RPMI7951 (cell line): ENCODE data around the gene SURF1. TPM values are rescaled to one million over a fixed set of nuclear protein-coding genes. Genes with fewer than 3 reads are reported as not detected.
"Not testable (repeated sequence)": the region's sequence is repeated elsewhere in the genome, so short reads cannot be mapped to it uniquely, and the experiment has no call there.

Experiments
- DNase-seq: peaks from one replicate; pipeline ENCODE4 v3.0.0-alpha.2; 2012; ENCODE audit warnings: low read depth
- total RNA-seq: library from RNA; depleted of rRNA; stranded (reverse); fragments of >200 nt; shearing (Covaris generic); gene quantifications from 2 replicates; pipeline ENCODE4 v1.2.3, GENCODE V29; 2014; rRNA removed

Gene SURF1
- 13.3 and 15.9 TPM in 2 replicates for total RNA-seq

- peak; percentile 77 for DNase-seq
These were observed at the start of gene SURF1, which contains the start of gene SURF2 for GRCh38 chr9:133356391-133357091. Gene SURF1 (minus strand): TSS chr9:133356487. CDS start chr9:133356453, 34 bp downstream. Gene SURF2 (plus strand): TSS chr9:133356550. CDS start chr9:133356593, 43 bp downstream.

DNA sequence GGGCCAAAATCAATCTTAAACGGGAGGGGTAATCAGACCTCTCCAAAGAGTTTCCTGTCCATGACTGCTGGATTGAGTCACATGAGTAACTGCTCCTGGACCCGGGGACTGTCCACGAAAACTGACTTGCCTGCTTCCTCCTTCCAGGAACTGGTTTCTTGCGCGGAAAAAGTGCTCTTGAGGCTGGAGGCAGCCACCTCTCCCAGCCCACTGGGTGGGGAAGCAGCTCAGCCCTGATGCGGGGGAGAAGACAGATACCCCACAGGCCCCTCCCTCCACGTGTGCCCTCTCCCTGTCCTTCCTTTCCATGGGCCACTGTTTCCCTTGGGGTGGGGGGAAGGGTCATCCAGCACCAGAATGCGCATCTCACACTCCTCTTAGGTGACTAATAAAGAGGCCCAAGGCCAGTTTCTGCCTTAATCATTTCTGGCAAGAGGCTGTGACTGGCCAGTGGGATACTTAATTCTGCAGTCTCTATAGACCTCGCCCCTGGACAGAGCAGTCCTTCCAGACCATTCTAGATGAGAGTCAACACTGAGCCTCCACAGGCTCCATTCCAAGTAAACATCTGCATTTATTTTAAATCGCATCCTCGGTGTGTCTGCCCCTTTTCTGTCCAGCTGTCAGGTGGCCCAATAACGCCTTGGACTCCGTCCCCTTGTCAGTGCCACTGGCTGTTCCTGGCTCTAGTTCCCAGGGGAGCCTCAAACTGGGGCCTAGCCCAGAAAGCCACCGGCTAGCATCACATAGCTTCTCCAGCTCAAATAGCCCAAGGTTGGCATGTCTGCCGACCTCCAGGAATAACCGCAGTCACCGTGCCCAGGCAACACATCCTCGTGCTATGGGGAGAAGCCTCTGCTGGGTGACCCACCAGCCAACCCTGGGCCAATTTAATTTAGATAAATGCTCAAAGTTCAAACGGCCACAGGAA, 49.5 kb upstream of the SURF1 start:
- DNase-seq = no peak

GRCh38 chr9:133404454-133405002, 48.2 kb upstream of the SURF1 start:
- no peak for DNase-seq

- DNase-seq = no peak
These were observed 47.6 kb upstream of the SURF1 start for GRCh38 chr9:133403766-133404453.

DNA sequence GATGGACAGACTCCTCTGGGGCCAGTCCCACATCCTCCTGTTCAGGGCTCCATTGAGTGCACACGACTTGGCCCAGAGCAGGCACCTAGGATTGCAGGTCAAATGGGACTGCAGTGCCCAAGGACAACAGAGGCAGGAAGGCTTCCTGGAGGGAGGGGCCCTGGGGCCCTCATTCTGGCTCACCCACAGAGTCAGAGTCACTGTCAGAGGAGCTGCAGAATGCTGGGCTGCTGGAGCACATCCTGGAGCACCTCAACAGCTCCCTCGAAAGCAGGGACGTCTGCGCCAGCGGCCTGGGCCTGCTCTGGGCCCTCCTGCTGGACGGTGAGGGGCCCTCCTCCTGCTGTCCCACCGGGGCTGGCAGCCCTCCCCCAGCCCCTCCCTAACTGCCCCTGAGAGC, 46.4 kb upstream of the SURF1 start:
- no peak for DNase-seq

DNA sequence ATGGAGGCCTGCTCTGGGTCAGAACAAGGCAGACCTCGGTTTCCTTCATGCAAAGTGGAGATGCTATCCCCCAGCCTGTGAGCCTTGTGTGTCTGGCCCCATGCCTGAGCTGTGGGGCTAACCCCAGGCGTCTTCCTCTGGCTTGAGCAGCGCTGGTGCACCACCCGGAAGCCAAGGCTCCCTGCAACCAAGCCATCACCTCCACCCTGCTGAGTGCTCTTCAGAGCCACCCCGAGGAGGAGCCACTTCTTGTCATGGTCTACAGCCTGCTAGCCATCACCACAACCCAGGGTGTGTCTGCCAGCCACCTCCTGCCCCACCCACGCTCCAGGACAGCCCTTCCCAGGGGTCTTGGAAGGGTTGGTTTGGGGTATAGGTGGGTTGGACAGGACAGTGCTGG, 45.3 kb upstream of the SURF1 start:
- DNase-seq = no peak

DNA sequence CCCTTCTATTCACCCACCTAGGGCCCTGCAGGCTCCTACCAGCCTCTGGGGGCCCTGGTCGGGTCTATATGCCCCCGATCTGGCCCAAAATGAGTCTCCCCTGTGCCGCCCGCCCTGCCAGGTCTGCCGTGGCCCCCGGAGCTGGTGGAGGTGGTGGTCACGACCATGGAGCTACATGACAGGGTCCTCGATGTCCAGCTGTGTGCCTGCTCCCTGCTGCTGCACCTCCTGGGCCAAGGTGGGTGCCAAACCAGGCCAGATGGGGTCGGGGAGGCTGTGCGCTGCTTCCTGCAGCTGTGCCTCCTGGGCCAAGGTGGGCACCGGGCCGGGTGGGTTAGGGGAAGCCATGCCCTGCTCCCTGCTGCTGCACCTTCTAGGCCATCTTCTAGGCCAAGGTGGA, 44.0 kb upstream of the SURF1 start:
- no peak for DNase-seq

- DNase-seq = no peak
These were observed 41.6 kb upstream of the SURF1 start for GRCh38 chr9:133397895-133398294.

DNA sequence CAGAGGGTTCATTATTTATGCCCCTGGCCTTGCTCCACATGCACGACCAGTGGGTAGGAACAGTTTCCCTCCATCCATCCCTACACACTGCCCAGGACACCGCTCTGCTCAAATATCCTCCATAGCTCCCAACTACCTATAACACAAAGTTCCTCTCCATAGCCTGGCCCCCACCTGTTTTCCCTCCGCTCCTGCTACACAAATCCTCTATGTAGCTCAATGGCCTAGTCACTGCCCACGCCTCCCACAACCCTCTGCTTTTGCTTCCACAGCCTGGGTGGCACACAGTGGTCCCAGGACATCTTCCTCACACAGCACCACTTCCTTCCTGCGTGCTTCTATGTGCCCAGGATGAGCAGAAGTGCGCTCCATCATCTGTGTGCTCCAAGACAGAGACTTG, 41.1 kb upstream of the SURF1 start:
- DNase-seq = no peak

GRCh38 chr9:133396952-133397351, 40.7 kb upstream of the SURF1 start:
- no peak for DNase-seq

GRCh38 chr9:133394687-133395271, 38.5 kb upstream of the SURF1 start:
- no peak for DNase-seq

DNA sequence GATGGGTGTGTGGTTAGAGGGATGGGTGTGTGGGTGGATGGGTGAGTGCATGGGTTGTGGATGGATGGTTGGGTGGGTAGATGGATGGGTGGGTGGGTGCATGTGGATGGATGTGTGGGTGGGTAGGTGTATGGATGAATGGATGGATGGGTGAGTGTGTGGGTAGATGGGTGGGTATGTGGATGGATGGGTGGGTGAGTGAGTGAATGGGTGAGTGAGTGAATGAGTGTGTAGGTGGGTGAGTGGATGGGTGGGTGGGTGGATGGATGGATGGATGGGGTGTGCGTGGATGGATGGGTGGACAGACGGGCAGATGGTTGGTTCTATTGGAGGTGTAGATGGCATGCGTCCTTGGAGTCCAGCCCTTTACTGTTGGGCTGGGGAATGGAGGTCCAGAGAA, 37.1 kb upstream of the SURF1 start:
- no peak for DNase-seq

DNA sequence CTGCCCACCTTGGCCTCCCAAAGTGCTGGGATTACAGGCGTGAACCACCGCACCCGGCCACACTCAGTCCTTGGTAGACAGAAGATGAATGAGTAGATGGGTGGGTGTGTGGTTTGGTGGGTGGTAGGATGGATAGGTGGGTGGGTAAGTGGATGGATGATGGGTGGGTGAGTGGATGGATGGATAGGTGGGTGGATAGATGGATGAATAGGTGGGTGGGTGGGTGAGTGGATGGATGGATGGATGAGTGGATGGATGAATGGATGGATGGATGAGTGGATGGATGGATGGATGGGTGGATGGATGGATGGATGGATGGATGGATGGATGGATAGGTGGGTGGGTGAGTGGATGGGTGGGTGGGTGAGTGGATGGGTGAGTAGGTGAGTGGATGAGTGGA, 36.0 kb upstream of the SURF1 start:
- not testable (repeated sequence) for DNase-seq

GRCh38 chr9:133391449-133391848, 35.2 kb upstream of the SURF1 start:
- not testable (repeated sequence) for DNase-seq

DNA sequence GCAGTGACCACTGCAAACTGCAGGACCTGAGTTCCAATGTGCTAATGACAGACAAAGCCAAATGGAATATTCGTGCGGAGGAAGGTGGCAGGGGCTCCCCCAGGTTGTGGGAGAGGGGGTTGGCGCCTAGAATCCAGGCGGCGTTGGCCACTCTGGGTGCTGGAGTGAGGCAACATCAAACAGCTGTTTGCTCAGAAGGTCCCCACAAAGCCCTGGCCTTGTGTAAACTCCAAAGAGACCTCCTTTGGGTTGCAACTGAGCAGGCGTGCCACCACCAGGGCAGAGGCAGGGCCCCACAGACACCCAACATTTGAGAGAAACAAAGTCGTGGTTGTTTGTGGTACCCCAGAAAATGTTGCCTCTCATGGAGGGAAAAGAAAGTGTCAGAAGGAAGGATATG, 34.4 kb upstream of the SURF1 start:
- no peak for DNase-seq

DNA sequence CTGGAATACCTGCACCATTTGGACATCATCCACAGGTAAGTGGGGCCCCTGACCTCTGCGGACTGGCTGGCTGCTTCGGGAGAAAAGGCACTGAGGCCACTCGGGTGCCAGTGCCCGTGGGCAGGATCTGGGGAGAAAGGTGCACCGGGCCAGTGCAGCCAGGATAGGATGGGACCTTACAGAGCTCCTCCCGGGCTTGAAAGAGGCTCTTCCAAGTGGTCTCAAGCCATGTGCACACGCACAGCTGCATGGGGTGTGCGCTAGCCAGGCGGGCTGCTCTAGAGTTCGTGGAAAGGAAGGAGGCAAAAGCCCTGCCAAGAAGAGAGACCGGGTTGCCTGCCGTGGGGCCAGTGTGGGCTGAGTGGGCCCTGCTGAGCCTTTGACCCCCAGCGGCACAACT, 33.3 kb upstream of the SURF1 start:
- DNase-seq = no peak

- DNase-seq = no peak
These were observed 32.8 kb upstream of the SURF1 start for GRCh38 chr9:133389025-133389557.

DNA sequence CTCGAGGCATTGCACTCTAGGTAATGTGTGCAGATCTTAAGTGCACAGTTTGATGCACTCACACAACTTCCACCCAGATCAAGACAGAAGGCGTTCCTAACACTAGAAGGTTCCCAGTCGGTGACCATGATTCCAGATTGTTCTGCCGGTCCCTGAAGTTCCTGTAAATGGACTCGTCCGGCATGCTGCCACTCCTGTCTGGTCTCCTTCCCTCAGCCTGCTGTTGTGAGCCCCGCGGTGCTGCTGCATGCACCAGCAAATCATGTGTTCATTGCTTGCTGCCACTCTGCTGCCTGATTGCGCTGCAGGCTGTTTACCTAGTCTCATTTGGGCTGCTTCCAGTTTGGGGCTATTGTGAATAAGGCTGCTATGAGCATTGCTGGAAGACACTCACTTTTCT, 31.4 kb upstream of the SURF1 start:
- DNase-seq = no peak

DNA sequence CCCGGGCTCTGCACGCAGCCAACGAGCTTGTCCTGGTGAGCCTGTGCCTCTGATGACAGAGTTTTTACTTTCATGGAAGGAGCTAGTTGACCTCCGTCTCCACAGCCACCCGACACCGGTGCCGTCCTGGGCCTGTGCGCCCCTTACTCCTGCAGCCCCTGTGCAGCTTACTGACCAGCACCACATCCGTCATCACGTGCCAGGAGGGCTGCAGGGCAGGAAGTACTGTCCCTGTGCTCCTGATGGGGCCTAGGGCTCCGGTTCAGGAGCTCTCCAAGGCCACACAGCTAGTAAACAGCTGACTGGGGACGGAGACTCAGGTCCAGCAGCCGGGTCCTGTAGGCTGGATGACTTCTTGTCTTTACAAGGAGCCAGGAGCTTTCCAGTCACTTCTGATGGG, 30.1 kb upstream of the SURF1 start:
- no peak for DNase-seq

DNA sequence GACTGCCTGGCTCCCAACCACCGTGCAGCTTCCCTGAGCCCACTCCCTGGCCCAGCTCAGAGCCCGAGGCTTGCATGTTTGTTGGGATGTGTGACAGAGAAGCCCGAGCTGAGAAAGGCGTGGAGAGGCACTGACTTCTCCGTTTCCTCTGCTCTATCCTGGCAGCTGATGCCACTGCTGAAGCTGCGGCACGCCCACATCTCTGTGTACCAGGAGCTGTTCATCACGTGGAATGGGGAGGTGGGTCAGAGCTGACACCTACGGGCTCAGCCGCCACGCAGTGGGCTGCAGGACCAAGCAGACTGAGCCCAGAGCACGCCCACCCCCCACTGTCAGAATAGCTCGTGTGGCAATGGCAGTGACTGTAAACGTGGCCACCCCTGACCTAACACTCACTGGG, 29.2 kb upstream of the SURF1 start:
- DNase-seq = no peak

GRCh38 chr9:133384736-133385321, 28.5 kb upstream of the SURF1 start:
- no peak for DNase-seq
